A673 (cell line): ENCODE results near the gene NFKBIA.

Experiments
- CTCF ChIP-seq: fragments of 300-800, 200-600 bp; sonication (generic); conservative IDR thresholded peaks from 2 replicates; pipeline ENCODE4 v1.5.1; 2017; ENCODE audit warnings: low read depth, mild to moderate bottlenecking, antibody characterized with exemption, low read length, moderate library complexity, mixed read lengths
- EZH2 ChIP-seq: fragments of 200-600 bp; sonication (generic); IDR thresholded peaks from 2 replicates; pipeline ENCODE4 v1.6.1; 2017; ENCODE audit warnings: borderline replicate concordance, low read depth, mild to moderate bottlenecking, mixed read lengths, antibody characterized with exemption, low read length; ENCODE audit not compliant: poor library complexity, severe bottlenecking

- TF ChIP-seq CTCF (no peak), EZH2 (no peak)
Measured at GRCh38 chr14:35361141-35361480, 43.4 kb downstream of the NFKBIA start.
